HEK293 (cell line): ENCODE data around the gene CST6.

Experiments used
- GLI2 ChIP-seq: fragments of 450-650 bp; formaldehyde crosslinking; IDR thresholded peaks from 2 replicates; pipeline ENCODE4; 2017; ENCODE audit warnings: missing biosample characterization, missing genetic modification characterization, low read depth, borderline replicate concordance
- HIC1 ChIP-seq: fragments of 450-650 bp; formaldehyde crosslinking; IDR thresholded peaks from 2 replicates; pipeline ENCODE4 v1.5.1; 2016; ENCODE audit warnings: missing biosample characterization, missing genetic modification characterization
- KLF16 ChIP-seq: fragments of 450-650 bp; formaldehyde crosslinking; IDR thresholded peaks from 2 replicates; pipeline ENCODE4 v1.5.1; 2017; ENCODE audit warnings: missing biosample characterization, missing genetic modification characterization
- KLF17 ChIP-seq: fragments of 450-650 bp; formaldehyde crosslinking; IDR thresholded peaks from 2 replicates; pipeline ENCODE4 v1.5.1; 2016; ENCODE audit warnings: missing biosample characterization, missing genetic modification characterization
- KLF7 ChIP-seq: fragments of 450-650 bp; formaldehyde crosslinking; IDR thresholded peaks from 2 replicates; pipeline ENCODE4 v1.5.1; 2016; ENCODE audit warnings: missing biosample characterization, missing genetic modification characterization, borderline replicate concordance
- OVOL3 ChIP-seq: fragments of 450-650 bp; formaldehyde crosslinking; IDR thresholded peaks from 2 replicates; pipeline ENCODE4 v1.5.1; 2016; ENCODE audit warnings: missing biosample characterization, missing genetic modification characterization
- RBAK ChIP-seq: fragments of 450-650 bp; formaldehyde crosslinking; IDR thresholded peaks from 2 replicates; pipeline ENCODE4 v1.5.1; 2016; ENCODE audit warnings: missing biosample characterization, missing genetic modification characterization
- TRIM28 ChIP-seq: IDR thresholded peaks from 2 replicates; pipeline ENCODE4 v1.6.1; 2011; ENCODE audit warnings: low read length, control low read depth, borderline replicate concordance
- ZBTB17 ChIP-seq: fragments of 450-650 bp; formaldehyde crosslinking; IDR thresholded peaks from 2 replicates; pipeline ENCODE4 v1.5.1; 2016; ENCODE audit warnings: missing biosample characterization, missing genetic modification characterization
- ZBTB26 ChIP-seq: fragments of 450-650 bp; formaldehyde crosslinking; optimal IDR thresholded peaks from 2 replicates; pipeline ENCODE3; 2016; ENCODE audit warnings: missing biosample characterization, mild to moderate bottlenecking, missing genetic modification characterization
- ZBTB8A ChIP-seq: fragments of 450-650 bp; formaldehyde crosslinking; IDR thresholded peaks from 2 replicates; pipeline ENCODE4 v1.5.1; 2016; ENCODE audit warnings: missing biosample characterization, missing genetic modification characterization
- ZFP37 ChIP-seq: fragments of 450-650 bp; formaldehyde crosslinking; IDR thresholded peaks from 2 replicates; pipeline ENCODE4 v1.5.1; 2016; ENCODE audit warnings: missing biosample characterization, missing genetic modification characterization
- ZNF132 ChIP-seq: fragments of 450-650 bp; formaldehyde crosslinking; IDR thresholded peaks from 2 replicates; pipeline ENCODE4 v1.5.1; 2017; ENCODE audit warnings: missing biosample characterization, missing genetic modification characterization, borderline replicate concordance
- ZNF140 ChIP-seq: fragments of 450-650 bp; formaldehyde crosslinking; IDR thresholded peaks from 2 replicates; pipeline ENCODE4 v1.5.1; 2016; ENCODE audit warnings: missing biosample characterization, missing genetic modification characterization
- ZNF19 ChIP-seq: fragments of 450-650 bp; formaldehyde crosslinking; IDR thresholded peaks from 2 replicates; pipeline ENCODE4; 2016; ENCODE audit warnings: missing biosample characterization, missing genetic modification characterization, low read depth
- ZNF202 ChIP-seq: fragments of 450-650 bp; formaldehyde crosslinking; IDR thresholded peaks from 2 replicates; pipeline ENCODE4 v1.5.1; 2016; ENCODE audit warnings: missing biosample characterization, missing genetic modification characterization, borderline replicate concordance
- ZNF214 ChIP-seq: fragments of 450-650 bp; formaldehyde crosslinking; IDR thresholded peaks from 2 replicates; pipeline ENCODE4 v1.5.1; 2017; ENCODE audit warnings: missing biosample characterization, mild to moderate bottlenecking, missing genetic modification characterization, borderline replicate concordance
- ZNF239 ChIP-seq: fragments of 450-650 bp; formaldehyde crosslinking; IDR thresholded peaks from 2 replicates; pipeline ENCODE4 v1.5.1; 2016; ENCODE audit warnings: missing biosample characterization, missing genetic modification characterization
- ZNF24 ChIP-seq: fragments of 450-650 bp; formaldehyde crosslinking; IDR thresholded peaks from 2 replicates; pipeline ENCODE4 v1.5.1; 2016; ENCODE audit warnings: missing biosample characterization, missing genetic modification characterization
- ZNF292 ChIP-seq: fragments of 450-650 bp; formaldehyde crosslinking; IDR thresholded peaks from 2 replicates; pipeline ENCODE4 v1.5.1; 2016; ENCODE audit warnings: low read depth, missing biosample characterization, missing genetic modification characterization, borderline replicate concordance
- ZNF366 ChIP-seq: fragments of 450-650 bp; formaldehyde crosslinking; conservative IDR thresholded peaks from 2 replicates; pipeline ENCODE4 v1.5.1; 2016; ENCODE audit warnings: missing biosample characterization, missing genetic modification characterization
- ZNF473 ChIP-seq: fragments of 450-650 bp; formaldehyde crosslinking; IDR thresholded peaks from 2 replicates; pipeline ENCODE4 v1.5.1; 2017; ENCODE audit warnings: missing biosample characterization, missing genetic modification characterization
- ZNF529 ChIP-seq: fragments of 450-650 bp; formaldehyde crosslinking; IDR thresholded peaks from 2 replicates; pipeline ENCODE4 v1.5.1; 2017; ENCODE audit warnings: missing genetic modification characterization, missing biosample characterization; ENCODE audit not compliant: insufficient replicate concordance
- ZNF560 ChIP-seq: fragments of 450-650 bp; formaldehyde crosslinking; IDR thresholded peaks from 2 replicates; pipeline ENCODE4 v1.5.1; 2017; ENCODE audit warnings: missing biosample characterization, missing genetic modification characterization, borderline replicate concordance
- ZNF596 ChIP-seq: fragments of 450-650 bp; IDR thresholded peaks from 2 replicates; pipeline ENCODE4 v1.5.0; 2018; ENCODE audit warnings: missing biosample characterization, mild to moderate bottlenecking, missing genetic modification characterization, moderate library complexity
- ZNF777 ChIP-seq: fragments of 450-650 bp; formaldehyde crosslinking; IDR thresholded peaks from 2 replicates; pipeline ENCODE4 v1.5.1; 2017; ENCODE audit warnings: missing biosample characterization, missing genetic modification characterization, borderline replicate concordance
- TF ChIP-seq, protein P1 (sequence below): fragments of 450-650 bp; formaldehyde crosslinking; conservative IDR thresholded peaks from 2 replicates; pipeline ENCODE4 v1.5.1; 2016; ENCODE audit warnings: low read depth, missing biosample characterization, missing genetic modification characterization
- TF ChIP-seq, protein P2 (sequence below): fragments of 450-650 bp; formaldehyde crosslinking; IDR thresholded peaks from 2 replicates; pipeline ENCODE4 v1.5.1; 2017; ENCODE audit warnings: missing biosample characterization, missing genetic modification characterization

CST6 gene

DNA sequence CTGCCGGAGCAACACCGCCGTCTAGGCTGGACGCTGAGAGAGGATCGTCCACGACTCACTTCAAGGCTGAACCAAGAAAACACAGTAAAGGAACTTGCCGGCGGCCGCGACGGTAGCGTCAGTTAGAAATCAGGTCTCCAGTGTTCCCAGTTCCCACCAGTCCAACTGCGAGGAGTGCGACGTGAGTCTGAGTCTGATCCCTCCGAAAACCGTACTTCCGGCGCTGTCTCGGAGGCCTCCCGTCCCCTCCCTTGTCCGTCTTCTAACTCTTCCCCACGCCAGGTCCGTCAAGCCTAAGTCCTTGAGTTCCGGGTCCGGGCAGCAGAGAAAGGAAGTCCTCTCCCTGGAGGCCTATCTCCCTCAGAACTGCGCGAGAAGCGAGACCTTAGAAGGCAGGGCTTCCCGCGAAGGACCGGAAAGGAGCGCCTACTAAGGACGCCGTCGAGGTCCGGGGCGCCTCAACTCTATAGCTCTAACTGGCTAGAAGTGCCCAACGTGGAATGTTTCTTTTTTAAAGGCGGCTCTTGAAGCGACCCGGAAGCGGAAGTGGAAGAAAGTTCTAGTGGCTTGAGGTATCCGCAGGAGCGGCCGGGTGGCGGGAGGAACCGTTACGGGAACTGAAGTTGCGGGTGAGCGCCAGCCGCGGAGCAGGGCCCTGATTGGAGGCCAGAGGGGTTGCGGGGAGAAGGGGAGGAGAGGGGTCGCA, 9.7 kb upstream of the CST6 start, which contains the start of the genes BANF1 and EIF1AD (continued):
- TF ChIP-seq ZBTB17 (tag by site-specific recombination) (peak; percentile 95), KLF17 (peak; percentile 99), ZNF366 (peak; percentile 38; the same call in 1 of the 2 replicates), KLF16 (peak; percentile 99), OVOL3 (tag by site-specific recombination) (peak; percentile 45; the same call in 1 of the 2 replicates), ZNF560 (no peak), ZNF19 (tag by site-specific recombination) (no peak), ZNF473 (no peak), ZBTB8A (peak; percentile 58; the same call in 1 of the 2 replicates), RBAK (tag by site-specific recombination) (no peak), ZNF292 (tag by site-specific recombination) (no peak), HIC1 (tag by site-specific recombination) (no peak), ZNF596 (no peak), GLI2 (tag by site-specific recombination) (no peak), ZNF239 (tag by site-specific recombination) (0 out of 2 replicates have a peak, but pooled peaks have one; percentile 66), ZNF202 (no peak), TRIM28 (peak; percentile 83), ZNF132 (tag by site-specific recombination) (no peak), ZNF140 (tag by site-specific recombination) (no peak), ZNF529 (tag by site-specific recombination) (no peak), KLF7 (peak; percentile 98), ZNF777 (tag by site-specific recombination) (peak; percentile 93), ZNF24 (tag by site-specific recombination) (peak; percentile 94), ZFP37 (peak; percentile 97), ZBTB26 (peak; percentile 68), ZNF214 (tag by site-specific recombination) (no peak)
- TF ChIP-seq, protein P1, sequence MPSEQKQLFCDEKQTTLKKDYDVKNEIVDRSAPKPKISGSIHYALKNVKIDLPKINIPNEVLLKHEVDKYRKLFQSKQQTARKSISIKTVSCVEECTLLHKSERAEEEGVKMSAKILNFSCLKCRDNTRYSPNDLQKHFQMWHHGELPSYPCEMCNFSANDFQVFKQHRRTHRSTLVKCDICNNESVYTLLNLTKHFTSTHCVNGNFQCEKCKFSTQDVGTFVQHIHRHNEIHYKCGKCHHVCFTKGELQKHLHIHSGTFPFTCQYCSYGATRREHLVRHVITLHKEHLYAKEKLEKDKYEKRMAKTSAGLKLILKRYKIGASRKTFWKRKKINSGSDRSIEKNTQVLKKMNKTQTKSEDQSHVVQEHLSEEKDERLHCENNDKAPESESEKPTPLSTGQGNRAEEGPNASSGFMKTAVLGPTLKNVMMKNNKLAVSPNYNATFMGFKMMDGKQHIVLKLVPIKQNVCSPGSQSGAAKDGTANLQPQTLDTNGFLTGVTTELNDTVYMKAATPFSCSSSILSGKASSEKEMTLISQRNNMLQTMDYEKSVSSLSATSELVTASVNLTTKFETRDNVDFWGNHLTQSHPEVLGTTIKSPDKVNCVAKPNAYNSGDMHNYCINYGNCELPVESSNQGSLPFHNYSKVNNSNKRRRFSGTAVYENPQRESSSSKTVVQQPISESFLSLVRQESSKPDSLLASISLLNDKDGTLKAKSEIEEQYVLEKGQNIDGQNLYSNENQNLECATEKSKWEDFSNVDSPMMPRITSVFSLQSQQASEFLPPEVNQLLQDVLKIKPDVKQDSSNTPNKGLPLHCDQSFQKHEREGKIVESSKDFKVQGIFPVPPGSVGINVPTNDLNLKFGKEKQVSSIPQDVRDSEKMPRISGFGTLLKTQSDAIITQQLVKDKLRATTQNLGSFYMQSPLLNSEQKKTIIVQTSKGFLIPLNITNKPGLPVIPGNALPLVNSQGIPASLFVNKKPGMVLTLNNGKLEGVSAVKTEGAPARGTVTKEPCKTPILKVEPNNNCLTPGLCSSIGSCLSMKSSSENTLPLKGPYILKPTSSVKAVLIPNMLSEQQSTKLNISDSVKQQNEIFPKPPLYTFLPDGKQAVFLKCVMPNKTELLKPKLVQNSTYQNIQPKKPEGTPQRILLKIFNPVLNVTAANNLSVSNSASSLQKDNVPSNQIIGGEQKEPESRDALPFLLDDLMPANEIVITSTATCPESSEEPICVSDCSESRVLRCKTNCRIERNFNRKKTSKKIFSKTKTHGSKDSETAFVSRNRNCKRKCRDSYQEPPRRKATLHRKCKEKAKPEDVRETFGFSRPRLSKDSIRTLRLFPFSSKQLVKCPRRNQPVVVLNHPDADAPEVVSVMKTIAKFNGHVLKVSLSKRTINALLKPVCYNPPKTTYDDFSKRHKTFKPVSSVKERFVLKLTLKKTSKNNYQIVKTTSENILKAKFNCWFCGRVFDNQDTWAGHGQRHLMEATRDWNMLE, result peak; percentile 99
- TF ChIP-seq, protein P2, sequence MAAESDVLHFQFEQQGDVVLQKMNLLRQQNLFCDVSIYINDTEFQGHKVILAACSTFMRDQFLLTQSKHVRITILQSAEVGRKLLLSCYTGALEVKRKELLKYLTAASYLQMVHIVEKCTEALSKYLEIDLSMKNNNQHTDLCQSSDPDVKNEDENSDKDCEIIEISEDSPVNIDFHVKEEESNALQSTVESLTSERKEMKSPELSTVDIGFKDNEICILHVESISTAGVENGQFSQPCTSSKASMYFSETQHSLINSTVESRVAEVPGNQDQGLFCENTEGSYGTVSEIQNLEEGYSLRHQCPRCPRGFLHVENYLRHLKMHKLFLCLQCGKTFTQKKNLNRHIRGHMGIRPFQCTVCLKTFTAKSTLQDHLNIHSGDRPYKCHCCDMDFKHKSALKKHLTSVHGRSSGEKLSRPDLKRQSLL (tag by site-specific recombination), result peak; percentile 66; the same call in 1 of the 2 replicates
